Gastrocnemius medialis (tissue), 4 donors: ENCODE measurements around the gene ERC2.

Experiments
- POLR2A ChIP-seq, 2 donors: fragments of 450-650 bp; IDR thresholded peaks; one replicate each; pipeline ENCODE4 v1.6.1; 2017; ENCODE audit warnings: antibody characterized with exemption in 2 of 2, mild to moderate bottlenecking in 2 of 2, moderate library complexity in 2 of 2
- TF ChIP-seq, protein P1 (sequence below), 5 experiments: fragments of 450-650 bp in 3 of 5; fragments of 200-600 bp in 2 of 5; sonication (generic) in 2 of 5; IDR thresholded peaks in 4 of 5; conservative IDR thresholded peaks in 1 of 5; 1 replicate in 4 of 5; 2 replicates in 1 of 5; pipeline ENCODE4 v1.5.1; 2016 to 2019; ENCODE audit warnings: antibody characterized with exemption in 5 of 5, mild to moderate bottlenecking in 3 of 5, moderate library complexity in 3 of 5

DNA sequence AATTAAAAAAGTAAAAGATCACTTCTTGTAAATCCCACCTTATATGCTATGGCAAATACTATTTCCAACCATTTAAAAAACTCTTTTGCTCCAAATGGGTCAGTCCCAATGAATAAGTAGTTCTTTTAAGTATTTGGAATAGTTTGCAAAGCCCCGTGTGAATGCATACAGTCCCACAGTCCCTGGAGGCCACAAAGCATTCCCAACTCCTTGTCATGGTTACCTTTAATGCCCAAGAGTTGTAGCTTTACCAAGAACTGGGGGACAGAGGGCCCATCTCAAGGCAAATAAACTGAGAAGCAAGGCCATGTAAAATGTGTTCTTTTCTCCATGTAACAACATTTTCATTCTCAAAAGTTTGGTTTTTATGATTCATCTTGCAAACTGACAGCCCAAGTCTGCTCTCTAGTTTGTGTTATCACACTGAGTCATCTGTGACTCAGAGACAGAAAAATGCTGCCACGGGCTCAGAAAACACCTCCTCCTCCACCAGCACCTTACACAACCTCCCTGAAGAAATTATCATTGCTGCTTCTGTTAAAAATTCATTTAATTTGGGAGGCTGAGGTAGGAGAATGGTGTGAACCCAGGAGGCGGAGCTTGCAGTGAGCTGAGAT, 336.2 kb downstream of the ERC2 start:
- TF ChIP-seq POLR2A (IDR thresholded peaks at IDR 0.05), result no peak
- TF ChIP-seq, protein P1, sequence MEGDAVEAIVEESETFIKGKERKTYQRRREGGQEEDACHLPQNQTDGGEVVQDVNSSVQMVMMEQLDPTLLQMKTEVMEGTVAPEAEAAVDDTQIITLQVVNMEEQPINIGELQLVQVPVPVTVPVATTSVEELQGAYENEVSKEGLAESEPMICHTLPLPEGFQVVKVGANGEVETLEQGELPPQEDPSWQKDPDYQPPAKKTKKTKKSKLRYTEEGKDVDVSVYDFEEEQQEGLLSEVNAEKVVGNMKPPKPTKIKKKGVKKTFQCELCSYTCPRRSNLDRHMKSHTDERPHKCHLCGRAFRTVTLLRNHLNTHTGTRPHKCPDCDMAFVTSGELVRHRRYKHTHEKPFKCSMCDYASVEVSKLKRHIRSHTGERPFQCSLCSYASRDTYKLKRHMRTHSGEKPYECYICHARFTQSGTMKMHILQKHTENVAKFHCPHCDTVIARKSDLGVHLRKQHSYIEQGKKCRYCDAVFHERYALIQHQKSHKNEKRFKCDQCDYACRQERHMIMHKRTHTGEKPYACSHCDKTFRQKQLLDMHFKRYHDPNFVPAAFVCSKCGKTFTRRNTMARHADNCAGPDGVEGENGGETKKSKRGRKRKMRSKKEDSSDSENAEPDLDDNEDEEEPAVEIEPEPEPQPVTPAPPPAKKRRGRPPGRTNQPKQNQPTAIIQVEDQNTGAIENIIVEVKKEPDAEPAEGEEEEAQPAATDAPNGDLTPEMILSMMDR (IDR thresholded peaks at IDR 0.05 in 4 of 5, conservative IDR thresholded peaks at IDR 0.05 in 1 of 5), result no peak
